ENCODE measurements around the gene ALDH9A1.
"Not testable (repeated sequence)": the region's sequence is repeated elsewhere in the genome, so short reads cannot be mapped to it uniquely, and the experiment has no call there.

Gene ALDH9A1

GRCh38 chr1:165686121-165686970 lies 12.0 kb downstream of the ALDH9A1 start:
- DNase-seq = no peak

GRCh38 chr1:165683848-165684485 lies 14.4 kb downstream of the ALDH9A1 start:
- no peak for DNase-seq

GRCh38 chr1:165680773-165681172 lies 17.6 kb downstream of the ALDH9A1 start:
- not testable (repeated sequence) for DNase-seq

- DNase-seq = no peak
Observed at GRCh38 chr1:165680303-165680702, 18.1 kb downstream of the ALDH9A1 start.

- no peak for DNase-seq
Observed at GRCh38 chr1:165679282-165680036, 18.9 kb downstream of the ALDH9A1 start.

- no peak for DNase-seq
Observed at GRCh38 chr1:165678509-165678908, 19.9 kb downstream of the ALDH9A1 start.

- no peak for DNase-seq
Observed at GRCh38 chr1:165675794-165676193, 22.6 kb downstream of the ALDH9A1 start.

GRCh38 chr1:165674599-165674998 lies 23.8 kb downstream of the ALDH9A1 start:
- DNase-seq = no peak

- DNase-seq = no peak
Observed at GRCh38 chr1:165671526-165671925, 26.8 kb downstream of the ALDH9A1 start.

GRCh38 chr1:165668184-165668583 lies 30.2 kb downstream of the ALDH9A1 start:
- DNase-seq = no peak

- DNase-seq = no peak
Observed at GRCh38 chr1:165666152-165666825, 32.1 kb downstream of the ALDH9A1 start.

- no peak for DNase-seq
Observed at GRCh38 chr1:165662186-165662585, 36.2 kb downstream of the ALDH9A1 start.

GRCh38 chr1:165661703-165662102 lies 36.7 kb downstream of the ALDH9A1 start:
- DNase-seq = no peak

GRCh38 chr1:165659581-165659895 lies 38.8 kb downstream of the ALDH9A1 start:
- no peak for DNase-seq

GRCh38 chr1:165658766-165659580 lies 39.4 kb downstream of the ALDH9A1 start:
- DNase-seq = not testable (repeated sequence)

- DNase-seq = no peak
Observed at GRCh38 chr1:165650981-165651625, 47.3 kb downstream of the ALDH9A1 start.

- DNase-seq = no peak
Observed at GRCh38 chr1:165648919-165649572, 49.3 kb downstream of the ALDH9A1 start.

- no peak for DNase-seq
Observed at GRCh38 chr1:165647970-165648369, 50.4 kb downstream of the ALDH9A1 start.

- DNase-seq = no peak
Observed at GRCh38 chr1:165647517-165647916, 50.8 kb downstream of the ALDH9A1 start.

GRCh38 chr1:165645654-165646366 lies 52.6 kb downstream of the ALDH9A1 start:
- DNase-seq = peak; percentile 33
